Body of pancreas (tissue), 4 donors: Measurements from ENCODE around the gene ZFP30.

Experiments
- CTCF ChIP-seq, 7 experiments: fragments of 450-650 bp in 4 of 7; fragments of 200-600 bp in 3 of 7; sonication (generic) in 3 of 7; IDR thresholded peaks; one replicate each; pipeline ENCODE4 v1.5.1; 2016 to 2019; ENCODE audit warnings: antibody characterized with exemption in 7 of 7
- POLR2A ChIP-seq, 3 donors: fragments of 450-650 bp; IDR thresholded peaks; one replicate each; pipeline ENCODE4 v1.6.1; 2016; ENCODE audit warnings: antibody characterized with exemption in 3 of 3, mild to moderate bottlenecking in 2 of 3

- no peak for TF ChIP-seq POLR2A (IDR thresholded peaks at IDR 0.05)
- no peak for TF ChIP-seq CTCF (IDR thresholded peaks at IDR 0.05)
Observed at GRCh38 chr19:37683520-37683919, 28.3 kb upstream of the ZFP30 start.
